Measurements from ENCODE around the gene DDX1. TPM values are rescaled to one million over a fixed set of nuclear protein-coding genes. Genes with fewer than 3 reads are reported as not detected.
A peak's percentile ranks its signal among the peaks of the same experiment; 100 is the strongest.

The DDX1 gene
- total and polyA plus RNA-seq, 9 of the 15 experiments (the other 6 are each of a cell fraction or from before 2014, with no cell fraction given): 116 to 277 (median 232) TPM

DNA sequence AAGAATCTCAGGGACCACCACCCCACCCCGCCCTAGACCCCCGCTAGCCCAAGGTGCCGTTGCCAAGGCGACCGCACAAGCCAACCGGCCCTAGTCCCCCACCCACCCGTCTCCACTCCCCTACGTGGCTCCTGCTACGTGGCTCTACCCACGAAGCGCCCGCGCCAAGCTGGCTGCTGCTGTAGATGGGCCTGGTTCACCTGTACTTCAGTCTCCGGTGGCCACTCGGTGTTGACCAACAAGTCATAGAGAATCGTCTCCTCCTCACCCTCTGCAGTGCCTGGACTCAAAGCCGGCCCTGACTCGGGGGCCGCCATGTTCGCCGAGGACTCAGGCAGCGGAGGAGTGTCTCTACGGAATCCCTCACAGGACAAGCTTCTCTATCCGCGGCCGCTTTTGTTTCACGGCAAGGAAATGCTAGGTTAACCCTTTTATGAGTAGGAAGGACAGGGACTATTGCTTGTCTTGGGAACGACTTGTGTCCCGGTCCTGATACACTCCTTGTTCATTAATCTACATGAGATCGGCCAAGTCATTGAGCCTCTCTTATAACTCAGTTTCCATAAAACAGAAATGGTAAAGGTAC, 30.6 kb upstream of the DDX1 start, which contains the start of gene NBAS (continued):
- TF ChIP-seq, protein P1, sequence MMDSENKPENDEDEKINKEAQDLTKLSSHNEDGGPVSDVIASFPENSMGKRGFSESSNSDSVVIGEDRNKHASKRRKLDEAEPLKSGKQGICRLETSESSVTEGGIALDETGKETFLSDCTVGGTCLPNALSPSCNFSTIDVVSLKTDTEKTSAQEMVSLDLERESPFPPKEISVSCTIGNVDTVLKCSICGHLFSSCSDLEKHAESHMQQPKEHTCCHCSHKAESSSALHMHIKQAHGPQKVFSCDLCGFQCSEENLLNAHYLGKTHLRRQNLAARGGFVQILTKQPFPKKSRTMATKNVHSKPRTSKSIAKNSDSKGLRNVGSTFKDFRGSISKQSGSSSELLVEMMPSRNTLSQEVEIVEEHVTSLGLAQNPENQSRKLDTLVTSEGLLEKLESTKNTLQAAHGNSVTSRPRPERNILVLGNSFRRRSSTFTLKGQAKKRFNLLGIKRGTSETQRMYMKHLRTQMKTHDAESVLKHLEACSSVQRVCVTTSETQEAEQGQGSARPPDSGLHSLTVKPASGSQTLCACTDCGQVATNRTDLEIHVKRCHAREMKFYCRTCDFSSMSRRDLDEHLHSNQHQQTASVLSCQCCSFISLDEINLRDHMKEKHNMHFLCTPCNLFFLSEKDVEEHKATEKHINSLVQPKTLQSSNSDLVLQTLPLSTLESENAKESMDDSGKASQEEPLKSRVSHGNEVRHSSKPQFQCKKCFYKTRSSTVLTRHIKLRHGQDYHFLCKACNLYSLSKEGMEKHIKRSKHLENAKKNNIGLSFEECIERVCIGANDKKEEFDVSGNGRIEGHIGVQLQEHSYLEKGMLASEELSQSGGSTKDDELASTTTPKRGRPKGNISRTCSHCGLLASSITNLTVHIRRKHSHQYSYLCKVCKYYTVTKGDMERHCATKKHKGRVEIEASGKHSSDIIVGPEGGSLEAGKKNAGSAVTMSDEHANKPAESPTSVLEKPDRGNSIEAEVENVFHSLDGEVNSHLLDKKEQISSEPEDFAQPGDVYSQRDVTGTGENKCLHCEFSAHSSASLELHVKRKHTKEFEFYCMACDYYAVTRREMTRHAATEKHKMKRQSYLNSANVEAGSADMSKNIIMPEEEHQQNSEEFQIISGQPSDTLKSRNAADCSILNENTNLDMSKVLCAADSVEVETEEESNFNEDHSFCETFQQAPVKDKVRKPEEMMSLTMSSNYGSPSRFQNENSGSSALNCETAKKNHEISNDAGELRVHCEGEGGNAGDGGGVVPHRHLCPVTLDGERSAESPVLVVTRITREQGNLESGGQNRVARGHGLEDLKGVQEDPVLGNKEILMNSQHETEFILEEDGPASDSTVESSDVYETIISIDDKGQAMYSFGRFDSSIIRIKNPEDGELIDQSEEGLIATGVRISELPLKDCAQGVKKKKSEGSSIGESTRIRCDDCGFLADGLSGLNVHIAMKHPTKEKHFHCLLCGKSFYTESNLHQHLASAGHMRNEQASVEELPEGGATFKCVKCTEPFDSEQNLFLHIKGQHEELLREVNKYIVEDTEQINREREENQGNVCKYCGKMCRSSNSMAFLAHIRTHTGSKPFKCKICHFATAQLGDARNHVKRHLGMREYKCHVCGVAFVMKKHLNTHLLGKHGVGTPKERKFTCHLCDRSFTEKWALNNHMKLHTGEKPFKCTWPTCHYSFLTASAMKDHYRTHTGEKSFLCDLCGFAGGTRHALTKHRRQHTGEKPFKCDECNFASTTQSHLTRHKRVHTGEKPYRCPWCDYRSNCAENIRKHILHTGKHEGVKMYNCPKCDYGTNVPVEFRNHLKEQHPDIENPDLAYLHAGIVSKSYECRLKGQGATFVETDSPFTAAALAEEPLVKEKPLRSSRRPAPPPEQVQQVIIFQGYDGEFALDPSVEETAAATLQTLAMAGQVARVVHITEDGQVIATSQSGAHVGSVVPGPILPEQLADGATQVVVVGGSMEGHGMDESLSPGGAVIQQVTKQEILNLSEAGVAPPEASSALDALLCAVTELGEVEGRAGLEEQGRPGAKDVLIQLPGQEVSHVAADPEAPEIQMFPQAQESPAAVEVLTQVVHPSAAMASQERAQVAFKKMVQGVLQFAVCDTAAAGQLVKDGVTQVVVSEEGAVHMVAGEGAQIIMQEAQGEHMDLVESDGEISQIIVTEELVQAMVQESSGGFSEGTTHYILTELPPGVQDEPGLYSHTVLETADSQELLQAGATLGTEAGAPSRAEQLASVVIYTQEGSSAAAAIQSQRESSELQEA (IDR thresholded peaks at IDR 0.05; ENCODE audit: low read depth): peak; percentile 96
- TF ChIP-seq CBX2 (IDR thresholded peaks at IDR 0.05; ENCODE audit: insufficient read depth, low read length, poor library complexity, severe bottlenecking) (no peak), ZNF76 (CRISPR knock-in tag; IDR thresholded peaks at IDR 0.05; ENCODE audit: borderline replicate concordance) (0 out of 2 replicates have a peak, but pooled peaks have one; percentile 39), ZSCAN29 (IDR thresholded peaks at IDR 0.05) (no peak), KLF13 (tag; IDR thresholded peaks at IDR 0.05; ENCODE audit: borderline replicate concordance, low read depth) (peak; percentile 53; the same call in 1 of the 2 replicates), CBFA2T2 (conservative IDR thresholded peaks at IDR 0.05) (no peak)

Data from K562 (cell line).